NCI-H2081 (cell line): ENCODE measurements around the gene PLPPR1.

ENCODE experiments used
- DNase-seq, 2 experiments: peaks; one replicate each; lab custom pipeline; 2025; lab: John Stamatoyannopoulos, UW

The PLPPR1 gene

DNA sequence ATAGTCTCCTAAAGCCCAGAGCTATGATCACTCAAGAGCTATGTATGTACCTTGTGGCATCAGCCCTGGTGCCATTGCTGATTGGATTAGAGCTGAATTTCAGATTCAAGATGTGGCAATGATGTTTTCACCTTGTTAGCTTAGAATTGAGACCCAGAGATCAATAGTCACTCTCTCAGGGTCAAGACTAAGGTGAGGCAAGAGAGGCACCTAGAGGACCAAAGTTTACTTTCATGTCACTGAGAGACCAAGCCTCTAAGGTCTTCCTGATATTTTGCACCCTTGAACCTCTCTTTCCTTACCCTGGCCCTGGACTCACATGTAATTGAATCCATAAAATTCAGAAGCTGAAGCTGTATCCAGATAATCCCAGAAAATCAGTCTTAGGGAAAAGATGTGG, 313.4 kb downstream of the PLPPR1 start:
- no peak for DNase-seq

GRCh38 chr9:101342595-101342994, 314.1 kb downstream of the PLPPR1 start:
- DNase-seq, result no peak

DNA sequence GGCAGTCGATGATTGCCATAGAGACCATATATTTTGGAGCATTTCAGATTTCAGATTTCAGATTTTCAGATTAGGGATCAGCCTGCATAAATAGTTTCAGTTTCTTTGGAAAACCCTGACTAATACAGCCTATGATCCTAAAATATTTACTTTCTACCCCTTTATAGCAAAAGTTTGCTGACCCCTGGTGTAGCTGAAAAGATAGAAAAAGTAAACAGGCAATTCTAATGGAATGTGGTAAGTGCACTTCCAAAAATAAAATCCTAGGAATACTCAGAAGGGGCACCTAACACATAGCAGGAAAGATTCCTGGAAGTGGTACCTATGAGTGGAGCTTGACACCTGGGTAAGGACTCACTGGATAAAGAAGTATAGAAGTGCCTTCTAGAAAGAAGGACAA, 321.8 kb downstream of the PLPPR1 start:
- DNase-seq, result no peak

GRCh38 chr9:101352892-101353463, 324.5 kb downstream of the PLPPR1 start:
- DNase-seq, result no peak

GRCh38 chr9:101353683-101354082, 325.2 kb downstream of the PLPPR1 start:
- DNase-seq, result no peak

- DNase-seq, result no peak
Measured at GRCh38 chr9:101354143-101354764, 325.7 kb downstream of the PLPPR1 start.

GRCh38 chr9:101354765-101355708, 326.5 kb downstream of the PLPPR1 start:
- no peak for DNase-seq

DNA sequence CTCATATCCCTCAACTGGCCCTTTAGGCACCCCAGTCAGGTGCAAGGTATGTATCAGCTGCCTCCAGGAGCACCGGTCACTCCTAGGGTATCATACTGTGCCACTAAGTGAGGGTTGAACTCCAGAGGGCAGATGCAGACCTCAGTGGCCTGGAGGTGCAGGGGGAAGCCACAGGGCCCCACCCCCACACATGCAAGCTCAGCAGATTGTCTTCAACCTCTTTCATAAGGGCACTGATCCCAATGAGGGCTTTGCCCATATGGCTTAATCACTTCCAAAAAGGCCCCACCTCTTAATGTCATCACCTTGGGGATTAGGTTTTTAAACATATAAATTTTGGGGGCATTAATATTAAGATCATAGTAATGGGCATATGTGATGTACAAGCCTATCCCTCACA, 328.1 kb downstream of the PLPPR1 start:
- DNase-seq, result no peak

- no peak for DNase-seq
Measured at GRCh38 chr9:101359679-101360078, 331.2 kb downstream of the PLPPR1 start.

GRCh38 chr9:101360647-101361046, 332.1 kb downstream of the PLPPR1 start:
- no peak for DNase-seq

- no peak for DNase-seq
Measured at GRCh38 chr9:101362450-101362849, 333.9 kb downstream of the PLPPR1 start.

- no peak for DNase-seq
Measured at GRCh38 chr9:101365181-101365580, 336.7 kb downstream of the PLPPR1 start.

DNA sequence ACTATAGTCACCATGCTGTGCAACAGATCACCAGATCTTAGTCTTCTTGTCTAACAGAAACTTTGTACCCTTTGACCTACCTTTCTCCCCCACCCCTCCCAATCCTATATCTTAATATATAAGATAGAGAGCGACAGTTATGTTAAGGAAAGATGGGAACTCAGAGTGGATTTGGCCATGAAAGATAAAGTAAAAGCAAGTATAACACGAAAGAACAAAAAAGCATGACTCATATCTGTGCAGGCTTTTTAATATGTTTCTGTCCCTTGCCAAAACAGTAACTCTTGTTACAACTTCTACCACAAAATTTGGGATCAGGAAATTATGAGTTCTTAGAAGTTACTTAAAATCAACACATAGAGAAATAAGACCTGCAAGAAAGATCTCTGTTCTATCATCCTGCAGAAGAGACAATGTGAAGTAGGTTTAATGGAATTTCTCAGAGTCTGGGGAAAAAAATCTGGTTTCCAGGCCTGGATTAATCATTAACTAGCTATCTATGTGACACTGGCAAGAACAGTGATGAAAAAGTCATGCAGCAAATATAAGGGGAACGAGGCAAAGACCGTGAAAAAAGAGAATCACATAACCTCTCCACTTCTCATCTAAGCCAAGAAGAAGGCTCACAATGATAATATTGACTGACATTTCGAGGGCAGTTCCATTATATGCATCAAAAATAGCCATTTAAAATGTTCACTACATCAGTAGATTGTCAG, 337.7 kb downstream of the PLPPR1 start:
- no peak for DNase-seq

DNA sequence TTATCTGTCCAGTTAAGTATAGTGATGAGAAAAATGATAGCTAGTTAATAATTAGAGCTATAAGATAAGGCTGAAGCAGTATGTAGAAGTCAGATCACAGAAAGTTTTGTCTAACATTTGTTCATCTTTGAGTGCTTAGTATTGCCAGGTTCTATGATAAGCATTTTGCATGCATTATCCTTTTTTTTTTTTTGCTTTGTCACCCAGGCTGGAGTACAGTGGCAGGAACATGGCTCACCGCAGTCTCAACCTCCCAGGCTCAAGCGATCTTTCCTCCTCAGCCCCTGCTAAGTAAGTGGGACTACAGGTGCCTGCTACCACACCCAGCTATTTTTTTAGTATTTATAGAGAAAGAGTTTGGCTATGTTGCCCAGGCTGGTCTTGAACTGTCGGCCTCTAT, 338.8 kb downstream of the PLPPR1 start:
- DNase-seq, result no peak

GRCh38 chr9:101369286-101369685, 340.8 kb downstream of the PLPPR1 start:
- DNase-seq, result no peak

DNA sequence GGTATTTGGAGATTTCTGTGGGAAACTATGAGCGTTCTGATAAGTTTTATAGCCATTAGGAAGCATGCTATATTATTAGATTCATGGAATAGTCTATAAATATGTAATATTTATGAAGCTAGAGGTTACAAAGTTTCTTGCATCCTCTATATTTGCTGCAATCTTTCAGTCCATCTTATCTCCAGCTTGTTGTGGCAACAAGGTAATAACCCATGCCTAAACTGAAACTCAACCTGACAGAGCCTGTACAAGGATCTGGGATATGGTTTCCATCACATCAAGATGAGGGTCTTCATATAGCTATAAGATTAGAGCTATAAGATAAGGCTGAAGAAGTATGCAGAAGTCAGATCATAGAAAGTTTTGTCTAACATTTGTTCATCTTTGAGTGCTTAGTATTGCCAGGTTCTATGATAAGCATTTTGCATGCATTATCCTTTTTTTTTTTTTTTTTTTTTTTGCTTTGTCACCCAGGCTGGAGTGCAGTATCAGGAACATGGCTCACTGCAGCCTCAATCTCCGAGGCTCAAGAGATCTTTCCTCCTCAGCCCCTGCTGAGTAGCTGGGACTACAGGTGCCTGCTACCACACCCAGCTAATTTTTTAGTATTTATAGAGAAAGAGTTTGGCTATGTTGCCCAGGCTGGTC, 341.5 kb downstream of the PLPPR1 start:
- no peak for DNase-seq

DNA sequence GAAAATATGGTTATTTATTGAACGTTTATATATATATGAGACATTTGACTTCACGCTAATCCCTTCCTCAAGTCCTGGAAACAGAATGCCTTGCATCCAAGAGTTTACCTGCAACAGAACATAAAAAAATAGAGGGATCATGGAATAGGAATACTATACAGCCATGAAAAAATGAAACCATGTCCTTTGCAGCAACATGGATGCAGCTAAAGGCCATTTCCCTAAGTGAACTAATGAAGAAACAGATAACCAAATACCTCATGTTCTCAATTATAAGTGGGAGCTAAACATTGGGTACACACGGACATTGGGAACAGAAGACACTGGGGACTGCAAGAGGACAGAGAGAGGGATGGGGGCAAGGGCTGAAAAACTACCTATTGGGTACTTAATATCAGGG, 343.3 kb downstream of the PLPPR1 start:
- DNase-seq, result no peak

GRCh38 chr9:101372327-101373118, 344.0 kb downstream of the PLPPR1 start:
- DNase-seq, result no peak
